Occipital lobe (tissue), 2 donors: Measurements from ENCODE around the gene CFAP58. TPM values are rescaled to one million over a fixed set of nuclear protein-coding genes. Genes with fewer than 3 reads are reported as not detected.

Experiments
- DNase-seq: peaks from one replicate; lab custom pipeline; 2025; lab: John Stamatoyannopoulos, UW
- total RNA-seq: library from RNA; depleted of rRNA; stranded (reverse); fragments of >200 nt; gene quantifications from one replicate; pipeline ENCODE4 v1.2.3, GENCODE V29; 2014

CFAP58 gene
- total RNA-seq, 1 donor from 2014 or later: 0.62 TPM

DNA sequence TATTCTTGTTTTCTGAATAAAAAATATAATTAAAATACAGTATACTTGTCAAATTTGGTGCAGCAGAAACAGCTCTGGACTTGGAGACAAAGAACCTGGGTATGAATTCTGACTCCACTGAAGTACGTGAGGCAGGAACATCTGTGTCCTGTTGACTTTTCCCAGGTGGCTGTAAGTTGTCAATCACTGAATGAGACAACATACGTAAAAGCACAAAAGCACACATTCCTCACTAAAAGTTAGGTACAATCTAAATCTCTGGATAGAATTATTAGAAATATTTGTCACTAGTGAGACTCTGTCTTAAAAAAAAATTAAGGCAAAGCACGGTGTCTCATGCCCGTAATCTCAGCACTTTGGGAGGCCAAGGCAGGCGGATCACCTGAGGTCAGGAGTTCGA is 18.1 kb downstream of the CFAP58 start:
- no peak for DNase-seq

DNA sequence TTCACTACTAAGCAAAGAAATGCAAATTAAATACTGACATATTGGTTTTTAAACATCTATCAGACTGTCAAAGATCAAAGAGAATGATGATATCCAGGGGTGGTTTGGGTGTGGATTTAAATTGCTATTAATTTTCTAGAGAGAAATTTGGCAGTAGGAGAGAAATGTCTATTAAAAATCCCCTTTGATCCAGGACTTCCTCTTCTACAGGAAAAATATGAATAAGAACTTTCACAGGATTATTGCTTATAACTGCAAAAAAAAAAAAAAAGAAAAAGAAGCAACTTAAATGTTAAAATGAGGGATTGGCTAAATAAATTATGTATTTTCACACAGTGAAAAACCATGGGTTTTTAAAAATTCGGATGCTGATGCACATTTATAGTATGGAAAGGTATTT is 21.0 kb downstream of the CFAP58 start:
- DNase-seq: no peak

DNA sequence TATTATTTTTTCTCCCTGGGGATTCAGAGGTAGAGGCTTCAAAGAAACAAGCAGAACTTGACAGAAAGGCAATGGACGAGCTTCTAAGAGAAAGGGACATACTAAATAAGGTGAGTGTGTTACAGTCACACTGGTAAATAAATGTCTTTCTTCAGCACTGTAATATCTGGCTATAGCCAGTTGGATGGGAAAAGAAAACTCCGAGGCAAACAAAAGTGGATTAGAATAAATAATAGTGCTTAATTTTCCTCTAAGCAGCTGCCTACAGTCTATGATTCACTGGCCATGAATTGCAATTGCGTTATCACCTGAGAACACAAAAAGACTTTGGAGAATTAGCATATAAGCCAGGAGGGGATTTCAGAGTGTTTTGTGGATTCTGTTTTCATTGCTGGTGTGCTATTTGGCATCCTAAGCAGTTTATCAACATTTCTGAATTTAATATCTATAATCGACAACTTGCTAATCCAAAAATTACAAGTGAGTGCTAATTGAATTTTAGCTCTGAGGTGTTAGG is 23.2 kb downstream of the CFAP58 start:
- no peak for DNase-seq

DNA sequence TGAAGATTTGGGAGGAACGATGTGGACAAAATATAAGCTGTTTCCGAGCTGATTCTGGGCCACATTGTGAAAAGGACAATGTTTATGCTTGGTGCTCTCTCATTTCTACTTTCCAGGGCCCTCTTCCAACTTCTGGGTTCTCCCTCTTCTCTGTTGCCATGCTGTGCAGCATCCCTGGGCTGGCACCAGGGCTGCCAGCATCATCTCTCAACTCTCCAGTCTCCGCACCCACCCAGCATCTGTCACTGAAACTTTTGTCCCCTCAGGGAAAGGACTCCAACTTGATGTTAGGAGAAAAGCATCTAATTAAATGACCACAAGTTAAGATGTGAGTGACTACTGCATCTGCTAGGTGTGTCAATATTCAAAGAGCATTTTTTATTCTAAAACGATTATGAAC is 26.7 kb downstream of the CFAP58 start:
- DNase-seq: no peak

DNA sequence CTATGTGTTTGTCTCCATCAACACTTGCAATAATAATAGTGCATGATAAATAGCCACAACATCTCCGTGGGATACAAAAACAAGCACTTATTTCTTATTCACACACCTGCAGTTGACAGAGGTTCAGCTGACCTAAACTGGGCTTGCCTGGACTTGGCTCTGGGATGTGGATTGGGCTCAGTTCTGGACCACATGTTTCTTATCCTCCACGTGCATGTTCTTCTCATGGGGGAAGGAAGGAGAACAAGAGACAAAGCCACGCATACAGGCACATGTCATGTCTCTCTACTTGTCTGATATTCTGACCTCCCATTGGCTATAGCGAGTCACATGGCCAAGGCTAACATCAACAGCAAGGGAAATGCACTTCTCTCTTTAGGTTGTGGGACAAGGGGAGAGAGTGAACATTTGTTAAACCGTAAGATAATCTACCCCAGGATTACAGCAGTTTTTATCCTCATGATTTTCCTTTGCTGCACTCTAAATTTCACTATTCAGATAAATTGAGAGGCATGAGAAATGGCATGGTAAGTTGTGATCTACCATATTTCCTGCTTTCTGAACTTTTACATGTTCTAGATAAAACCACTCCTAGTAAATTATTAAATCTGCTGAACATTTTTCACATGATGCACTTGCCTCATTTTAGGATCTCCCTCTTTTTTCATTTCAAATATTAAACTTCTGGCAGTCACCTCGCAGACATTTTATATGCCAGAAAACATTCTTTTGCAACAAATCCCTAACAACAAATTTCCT is 33.7 kb downstream of the CFAP58 start:
- DNase-seq: no peak

DNA sequence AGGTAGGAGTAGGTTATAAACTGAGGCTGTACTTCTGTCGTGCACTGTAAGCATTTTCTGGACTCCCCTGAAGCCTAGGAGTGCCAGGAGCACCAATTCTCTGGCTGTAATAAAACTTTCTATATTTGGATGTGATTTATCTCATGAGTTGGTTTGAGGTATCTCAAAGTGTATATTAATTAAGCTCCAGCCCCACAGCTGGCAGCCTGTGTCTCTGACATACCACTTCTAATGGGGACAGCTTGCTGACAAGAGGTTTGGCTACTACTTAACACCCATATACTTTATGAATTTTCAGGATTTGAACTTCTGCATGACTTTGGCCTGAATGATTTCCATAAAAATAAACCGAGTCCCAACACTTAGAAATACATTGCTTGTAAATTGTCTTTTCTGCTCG is 35.2 kb downstream of the CFAP58 start:
- DNase-seq: no peak

DNA sequence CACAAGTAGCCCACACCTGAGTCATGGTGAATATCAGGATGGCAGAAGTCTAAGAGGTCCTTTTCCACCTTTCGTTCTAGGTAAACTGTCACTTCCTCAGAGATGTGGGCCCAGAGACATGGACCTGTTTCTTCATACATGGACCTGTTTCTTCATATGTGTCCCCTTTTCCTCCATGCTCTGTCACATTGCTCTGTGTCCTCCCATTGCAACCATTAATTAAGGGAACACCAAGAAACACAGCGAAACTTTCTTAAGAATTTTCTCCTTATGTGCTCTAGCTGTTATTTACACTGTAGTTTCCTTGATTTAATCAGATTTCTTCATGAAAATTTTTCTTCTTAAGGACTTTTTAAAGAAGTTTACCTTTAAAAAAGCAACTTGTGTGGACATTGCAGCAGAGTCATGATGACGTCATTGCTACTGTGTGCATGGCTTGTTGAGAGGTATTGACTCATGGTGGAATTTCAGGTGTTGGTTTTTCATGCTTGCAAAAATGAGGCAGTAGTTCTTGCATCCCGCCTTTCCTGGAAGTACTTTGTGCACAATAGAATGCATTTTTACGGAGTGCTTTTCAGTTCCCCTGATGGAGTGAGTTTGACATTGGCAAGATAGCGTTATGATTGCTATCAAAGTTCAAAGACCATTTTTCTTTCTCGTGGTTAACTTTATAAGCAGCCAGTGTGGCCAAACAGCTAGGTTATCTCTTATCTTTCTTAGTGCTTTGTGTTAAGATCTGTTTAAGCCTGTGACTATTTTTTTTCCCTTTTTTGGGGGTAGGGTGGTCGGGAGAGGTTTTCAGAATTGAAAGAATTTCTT is 37.7 kb downstream of the CFAP58 start:
- no peak for DNase-seq

DNA sequence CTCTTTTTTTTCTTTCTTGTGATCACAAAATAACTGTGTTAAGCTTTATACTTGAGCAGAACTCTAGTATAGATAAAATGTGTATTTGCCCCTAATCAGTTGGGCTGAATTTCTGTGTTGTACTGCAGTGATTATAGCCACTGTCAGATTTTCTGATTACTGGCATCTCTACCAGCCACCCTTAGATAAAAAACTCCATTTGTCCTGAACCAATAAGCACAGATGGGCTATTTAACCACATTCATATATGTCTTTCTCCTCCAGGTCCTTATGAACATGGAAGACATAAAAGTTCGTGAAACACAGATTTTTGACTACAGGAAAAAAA is 38.3 kb downstream of the CFAP58 start:
- DNase-seq: no peak

DNA sequence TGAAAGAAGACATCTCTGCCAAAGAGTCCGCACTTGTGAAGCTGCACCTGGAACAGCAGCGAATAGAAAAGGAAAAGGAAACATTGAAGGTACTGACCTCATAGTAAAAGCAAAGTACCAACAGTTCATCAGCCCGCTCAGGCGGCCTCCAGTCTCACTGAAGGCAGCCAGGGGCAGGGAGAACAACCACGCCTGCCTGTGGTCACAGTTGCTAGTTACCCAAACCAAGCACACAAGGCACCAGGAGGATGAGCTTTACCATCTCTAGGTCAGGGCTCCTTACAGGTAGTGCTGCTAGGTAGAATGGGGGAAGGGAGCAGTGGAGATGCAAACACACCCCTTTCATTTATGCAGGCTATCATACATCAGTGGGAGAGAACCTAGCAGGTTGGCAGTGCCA is 39.8 kb downstream of the CFAP58 start:
- DNase-seq: no peak

DNA sequence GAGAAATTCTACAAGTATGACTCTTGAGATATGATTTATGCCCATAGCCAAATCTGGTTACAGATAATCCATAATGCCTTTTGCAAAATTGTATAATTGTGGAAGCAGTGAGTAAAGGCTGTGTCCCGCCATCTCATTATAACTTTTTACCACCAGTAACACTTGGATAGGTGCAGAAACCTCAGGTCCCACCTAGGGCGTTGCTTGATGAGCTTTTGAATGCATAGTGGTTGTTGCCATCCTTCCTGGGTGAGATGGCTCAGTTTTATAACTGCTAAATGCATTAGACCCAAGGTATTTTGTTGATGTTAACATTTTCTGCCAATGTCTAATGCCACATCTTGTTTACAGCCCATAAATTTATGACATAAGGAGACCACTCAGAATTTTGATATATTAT is 42.9 kb downstream of the CFAP58 start:
- no peak for DNase-seq

DNA sequence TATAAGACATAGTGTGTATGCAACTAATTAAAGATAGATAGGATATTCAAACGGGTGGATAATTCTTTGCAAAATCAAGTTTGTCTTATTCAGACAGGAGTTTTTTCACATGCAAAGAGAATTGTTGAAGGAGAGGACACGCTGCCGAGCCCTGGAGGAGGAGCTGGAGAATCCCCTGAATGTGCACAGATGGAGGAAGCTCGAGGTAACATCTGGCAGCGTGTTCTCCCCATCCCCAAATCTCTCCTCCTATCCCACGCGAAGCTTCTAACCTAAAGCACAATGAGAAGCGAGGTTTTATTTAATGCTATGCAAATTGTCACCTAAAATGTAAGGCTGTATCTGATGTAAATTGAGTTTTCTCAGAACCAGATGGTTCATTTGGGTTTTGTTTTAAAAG is 50.0 kb downstream of the CFAP58 start:
- DNase-seq: no peak

DNA sequence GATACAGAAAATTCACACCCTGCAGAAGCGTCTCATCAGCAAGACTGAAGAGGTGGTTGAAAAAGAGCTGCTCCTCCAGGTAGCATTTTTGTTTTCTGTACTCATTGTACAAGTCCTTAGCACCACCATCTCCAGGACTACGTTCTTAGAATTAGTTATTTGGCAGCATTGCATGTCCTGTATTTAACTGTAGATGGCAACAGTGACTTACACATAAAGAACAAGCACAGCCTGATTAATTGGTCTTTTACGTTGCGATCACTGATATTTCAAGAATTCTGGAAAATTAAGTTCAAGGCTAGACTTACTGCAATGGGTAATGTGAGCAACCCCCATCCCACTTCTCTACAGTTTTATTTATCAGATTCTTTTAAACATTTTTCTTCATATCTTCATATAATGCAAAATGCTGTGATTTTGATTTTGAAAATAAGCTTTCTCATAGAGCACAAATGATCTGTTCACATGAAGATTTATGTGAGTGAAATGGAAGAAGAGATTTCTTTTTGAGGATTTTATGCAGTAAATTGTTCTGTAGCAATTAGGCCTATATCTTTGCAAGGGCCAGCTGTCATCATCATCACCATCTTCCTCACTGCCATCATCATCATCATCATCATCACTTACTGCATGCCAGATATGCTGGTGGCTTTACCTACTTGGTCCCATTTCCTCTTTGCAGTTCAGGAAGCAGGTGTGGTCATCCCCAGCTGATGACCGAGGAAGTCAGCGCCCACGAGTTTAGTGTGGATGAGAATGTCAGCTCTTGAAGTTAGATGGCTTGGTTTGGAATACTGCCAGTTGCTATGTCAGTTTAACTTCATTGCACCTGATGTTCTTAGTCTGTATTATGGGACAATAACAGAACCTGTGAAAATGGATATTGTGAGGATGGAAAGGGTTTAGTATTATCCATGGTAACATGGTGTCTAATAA is 53.4 kb downstream of the CFAP58 start:
- DNase-seq: no peak

DNA sequence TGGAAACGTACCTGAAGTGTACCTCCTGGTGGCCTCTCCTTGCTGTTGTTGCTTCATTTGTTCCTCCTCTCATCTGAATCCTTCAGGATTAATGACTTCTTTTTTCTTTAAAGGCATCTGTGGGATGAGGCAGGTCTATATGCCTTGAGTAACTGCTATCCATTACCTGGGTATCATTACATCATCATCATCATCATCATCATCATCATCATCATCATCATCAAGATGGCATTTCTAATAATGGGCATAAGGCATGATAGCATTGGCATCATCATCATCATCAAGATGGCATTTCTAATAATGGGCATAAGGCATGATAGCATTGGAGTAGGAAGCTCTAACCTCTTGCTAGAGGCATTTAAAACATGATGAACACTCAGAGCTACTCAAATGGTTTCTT is 59.9 kb downstream of the CFAP58 start:
- no peak for DNase-seq

DNA sequence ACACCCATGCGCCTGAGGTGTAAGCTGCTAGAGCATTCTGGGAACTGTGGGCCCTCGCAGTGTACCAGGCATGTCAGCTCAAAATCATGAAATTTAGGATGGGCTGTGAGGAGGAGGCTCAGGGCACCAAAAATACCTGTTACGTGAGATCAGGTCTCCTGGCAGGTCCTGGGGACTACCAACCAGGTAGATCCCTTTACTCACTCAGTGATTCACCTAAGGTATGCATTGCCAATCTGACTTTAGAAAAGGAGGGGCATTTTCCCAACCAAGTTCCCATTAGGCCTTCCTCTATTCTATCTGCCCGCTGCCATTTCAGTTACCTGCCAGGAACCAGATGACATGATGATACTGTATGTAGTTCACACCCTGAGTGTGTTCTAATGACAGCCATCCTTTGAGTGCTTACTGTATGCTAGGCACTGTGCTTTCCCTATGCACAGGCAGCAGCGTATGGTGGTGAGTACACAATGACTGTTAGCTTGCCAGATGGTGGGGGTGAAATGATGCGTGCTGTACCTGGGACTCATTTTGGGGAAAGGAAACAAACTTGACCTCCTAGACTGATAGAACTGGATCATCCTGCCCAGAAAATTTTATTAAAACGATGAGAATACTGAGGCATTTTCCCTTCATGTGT is 62.0 kb downstream of the CFAP58 start:
- no peak for DNase-seq

DNA sequence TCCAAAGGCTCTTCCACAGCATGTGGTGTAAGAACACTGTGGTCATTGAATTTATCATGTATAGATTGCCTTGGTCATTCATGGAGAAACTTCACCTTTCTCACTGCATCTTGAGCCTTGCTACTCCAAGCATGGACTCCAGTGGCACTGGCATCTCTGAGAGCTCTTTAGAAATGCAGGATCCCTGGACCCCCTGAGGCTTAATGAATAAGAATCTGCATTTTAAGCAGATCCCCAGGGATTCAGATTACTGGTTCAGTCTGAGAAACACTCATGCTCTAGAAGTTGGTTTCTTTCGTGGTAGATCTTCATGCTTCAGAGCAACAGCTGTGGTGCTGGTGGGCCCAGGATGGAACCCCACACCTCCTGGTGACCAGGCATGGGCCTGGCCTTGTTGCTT is 63.2 kb downstream of the CFAP58 start:
- DNase-seq: no peak

DNA sequence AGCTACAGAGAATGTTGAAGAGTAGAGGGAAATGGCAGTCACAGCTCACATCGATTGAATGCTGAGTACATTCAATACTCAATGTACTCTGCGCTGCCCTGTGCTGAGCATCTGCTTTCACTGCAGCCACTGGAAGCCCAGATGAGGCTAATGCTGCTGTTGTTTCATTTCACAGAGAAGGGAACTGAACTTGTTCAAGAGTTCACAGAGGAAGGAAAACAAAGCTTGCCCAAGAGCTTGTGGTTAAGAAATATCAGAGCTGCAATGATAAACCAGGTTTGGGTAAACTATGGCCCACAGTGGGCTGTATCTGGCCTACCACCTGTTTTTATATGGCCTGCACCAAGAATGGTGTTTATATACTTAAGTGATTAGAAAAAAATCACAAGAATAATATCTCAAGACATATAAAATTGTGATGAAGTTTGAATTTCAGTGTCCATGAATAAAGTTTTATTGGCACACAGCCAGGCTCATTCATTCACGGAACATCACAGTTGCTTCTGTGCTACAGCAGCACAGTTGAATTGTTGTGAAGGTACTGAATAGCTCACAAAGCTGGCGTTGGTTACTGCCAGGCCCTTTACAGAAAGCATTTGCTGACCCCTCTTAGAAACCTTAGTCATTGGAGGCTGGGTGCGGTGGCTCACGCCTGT is 64.1 kb downstream of the CFAP58 start:
- no peak for DNase-seq

DNA sequence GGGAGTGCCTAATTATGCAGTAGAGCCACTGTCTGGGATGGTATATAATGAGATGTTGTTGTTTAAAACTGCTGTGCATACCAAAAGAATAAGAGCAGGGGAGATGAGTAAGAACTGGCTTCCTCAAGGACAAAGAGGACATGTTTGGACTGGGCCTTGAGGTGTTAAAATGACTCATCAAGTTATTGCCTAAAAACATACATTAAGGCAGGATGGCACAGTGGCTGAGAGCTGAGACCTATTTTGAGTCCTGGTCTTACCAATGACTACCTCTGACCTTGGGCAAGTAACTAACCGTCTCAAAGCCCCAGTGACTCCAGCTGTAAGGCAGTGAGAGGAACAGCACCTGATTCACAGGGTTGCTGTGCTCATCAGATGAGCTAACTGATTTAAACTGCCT is 71.1 kb downstream of the CFAP58 start:
- no peak for DNase-seq

DNA sequence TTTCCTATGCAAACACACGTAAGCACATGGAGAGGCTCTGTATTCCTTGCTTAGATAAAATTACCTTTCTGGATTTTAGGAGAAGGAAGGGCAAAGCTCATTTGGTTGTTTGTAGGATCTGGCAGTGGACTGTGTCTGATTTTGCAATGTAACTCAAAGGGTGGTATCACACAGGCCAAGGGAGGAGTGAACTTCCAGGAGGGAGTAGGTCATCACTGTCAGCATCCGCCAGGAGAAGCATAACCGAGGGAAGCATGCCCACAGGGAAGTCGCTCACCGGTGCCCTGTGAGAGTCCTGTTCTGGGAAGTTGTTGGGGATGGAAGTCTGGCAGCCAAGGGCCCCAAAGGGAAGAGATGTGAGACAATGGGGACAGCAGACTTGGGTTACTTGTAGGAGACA is 74.4 kb downstream of the CFAP58 start:
- DNase-seq: no peak

DNA sequence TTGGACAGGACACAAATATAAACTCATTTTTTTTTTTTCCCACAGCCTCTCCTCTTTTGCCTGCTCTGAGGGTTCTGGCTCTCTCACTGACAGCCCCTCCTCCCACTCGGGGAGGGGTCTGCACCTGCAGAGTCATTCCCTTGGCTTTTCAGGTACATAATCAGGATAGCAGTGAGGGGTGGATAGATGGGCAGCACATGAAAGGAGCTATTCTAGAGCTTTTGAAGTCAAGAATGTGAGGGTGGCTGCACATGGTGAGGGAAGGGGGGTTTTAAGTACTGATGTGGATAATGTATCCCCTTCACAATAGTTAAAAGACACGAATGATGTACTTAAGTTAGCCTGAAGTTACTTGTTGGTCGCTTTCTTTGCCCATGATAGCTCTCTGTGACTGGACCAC is 76.2 kb downstream of the CFAP58 start:
- no peak for DNase-seq

DNA sequence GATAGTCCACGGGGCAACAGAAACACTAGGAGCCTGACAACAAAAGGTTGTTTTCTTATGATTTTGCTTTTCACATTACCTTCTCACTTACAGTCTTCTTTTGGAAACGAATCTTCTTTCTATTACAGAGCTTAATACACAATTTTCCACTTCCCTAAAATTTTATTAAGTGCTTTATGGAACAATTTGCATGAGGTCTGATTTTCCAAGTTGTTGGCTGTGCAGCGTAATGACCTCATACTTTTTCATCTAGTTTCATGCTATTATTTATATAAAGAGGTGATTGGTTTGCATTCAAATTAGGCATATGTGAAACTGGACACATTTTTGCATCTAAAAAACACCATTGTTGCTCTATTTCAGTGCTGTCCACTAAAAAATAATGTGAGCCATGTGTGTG is 76.7 kb downstream of the CFAP58 start:
- no peak for DNase-seq

DNA sequence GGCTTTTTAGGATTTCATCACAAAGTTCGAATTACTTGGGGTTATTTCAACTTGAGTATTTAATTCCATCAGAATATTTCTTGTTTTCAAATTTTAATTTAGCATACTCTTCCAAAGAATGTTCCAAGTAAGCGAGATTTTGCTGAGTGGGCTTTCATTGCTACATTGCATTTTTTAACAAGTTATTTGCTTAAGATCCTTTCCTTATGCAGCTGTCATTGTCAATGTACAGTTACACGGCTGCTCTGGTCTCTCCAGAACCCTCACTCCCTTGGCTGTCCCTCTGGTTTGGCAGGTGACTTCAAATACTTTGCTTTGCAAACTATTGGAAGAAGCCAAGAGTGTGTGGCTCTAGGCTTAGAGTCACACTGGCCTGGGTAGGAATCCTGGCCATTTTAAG is 80.0 kb downstream of the CFAP58 start:
- no peak for DNase-seq
